Activated CD8-positive, alpha-beta T cell treated with anti-CD3 and anti-CD28 coated beads for 36 hours (primary cell): ENCODE results near the gene MAJIN. TPM values are rescaled to one million over a fixed set of nuclear protein-coding genes. Genes with fewer than 3 reads are reported as not detected.

ENCODE experiments used
- ATAC-seq: fragments of 200-7000 bp; cut with Tn5 transposase; one replicate; pipeline ENCODE4 v1.10.0; 2021; ENCODE audit warnings: mild to moderate bottlenecking, moderate library complexity
- CTCF ChIA-PET: fragments of 350-600 bp; sonication (Branson Sonifier 250); formaldehyde crosslinking; loops from one replicate; lab custom pipeline; 2021; ENCODE audit warnings: antibody characterized with exemption; lab: Charles Lee
- POLR2A ChIA-PET: fragments of 350-600 bp; sonication (Branson Sonifier 250); formaldehyde crosslinking; loops from one replicate; lab custom pipeline; 2021; ENCODE audit warnings: antibody characterized with exemption; lab: Charles Lee
- DNase-seq: peaks from one replicate; pipeline ENCODE4 v3.0.0-alpha.2; 2020
- H3K27ac Mint-ChIP-seq: one replicate; pipeline ENCODE4 v1.8.0; 2021; ENCODE audit warnings: mild to moderate bottlenecking, mixed read lengths
- H3K27me3 Mint-ChIP-seq: one replicate; pipeline ENCODE4 v1.8.0; 2021; ENCODE audit warnings: mixed read lengths
- H3K36me3 Mint-ChIP-seq: one replicate; pipeline ENCODE4 v1.8.0; 2021; ENCODE audit warnings: low read depth, mixed read lengths
- H3K4me1 Mint-ChIP-seq: one replicate; pipeline ENCODE4 v1.8.0; 2021; ENCODE audit warnings: low read depth, mixed read lengths
- H3K4me3 Mint-ChIP-seq: one replicate; pipeline ENCODE4 v1.8.0; 2021; ENCODE audit warnings: mild to moderate bottlenecking, moderate library complexity, mixed read lengths
- H3K9me3 Mint-ChIP-seq: one replicate; pipeline ENCODE4 v1.8.0; 2021; ENCODE audit warnings: mixed read lengths
- intact Hi-C: fragments of 100-400 bp; cut with micrococcal nuclease; formaldehyde crosslinking; loops from one replicate; pipeline ENCODE4 v1.10.0; 2022
- total RNA-seq, 2 experiments: library from RNA; stranded (reverse); gene quantifications; one replicate each; pipeline ENCODE4 v1.2.3, GENCODE V29; 2021
- TF ChIP-seq, protein P1 (sequence below): fragments of 200-600 bp; IDR thresholded peaks from one replicate; pipeline ENCODE4 v1.8.0; 2022; ENCODE audit warnings: antibody characterized with exemption, mild to moderate bottlenecking

MAJIN gene
- total RNA-seq, 2 experiments from 2014 or later: not detected

DNA sequence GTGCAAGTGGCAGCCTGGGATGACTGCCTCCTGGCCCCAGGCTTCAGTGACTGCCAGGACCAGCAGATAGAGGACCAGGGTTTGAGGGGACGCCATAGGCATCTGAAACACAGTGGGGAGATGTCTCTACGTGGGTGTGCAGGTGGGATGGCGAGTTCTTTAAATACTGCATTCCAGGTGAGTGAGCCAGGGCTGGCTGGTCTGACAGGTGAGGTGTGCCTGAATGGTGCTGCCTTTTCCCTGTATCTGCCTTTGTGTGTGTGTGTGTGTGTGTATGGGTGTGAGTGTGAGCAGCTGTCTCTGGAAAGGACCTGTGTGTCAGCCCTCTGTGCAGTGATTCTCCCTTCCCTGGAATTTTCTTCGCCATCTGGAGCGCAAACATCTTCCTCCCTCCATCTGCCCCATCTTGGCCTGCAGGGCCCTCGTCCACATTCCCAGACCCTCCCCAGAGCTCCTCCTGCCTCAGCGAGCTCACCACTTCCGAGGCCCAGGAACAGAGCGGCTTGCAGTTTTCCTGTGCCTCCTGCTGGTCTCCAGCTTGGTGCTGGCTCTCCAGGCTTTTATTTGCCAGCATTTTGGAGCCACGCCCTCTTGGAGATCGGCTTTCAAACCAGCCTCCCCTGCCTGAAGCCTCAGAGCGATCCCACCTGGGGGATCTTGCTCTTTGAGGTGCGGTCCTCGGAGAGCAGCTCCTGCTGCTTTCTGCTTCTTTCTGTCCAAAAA is 36.4 kb downstream of the MAJIN start, which contains the start of gene GPHA2:
Gene GPHA2, minus strand, starts transcription at position 535 of the 723 bp plus-strand sequence. Its CDS starts 433 bp downstream, at position 102.
- ChIA-PET CTCF (interaction anchor here (1.0 kb wide), 1 partner anchor 19 kb away, joined by 3 read pairs; no protein-coding TSS in a partner anchor), POLR2A (no interaction called here)
- TF ChIP-seq, protein P1, sequence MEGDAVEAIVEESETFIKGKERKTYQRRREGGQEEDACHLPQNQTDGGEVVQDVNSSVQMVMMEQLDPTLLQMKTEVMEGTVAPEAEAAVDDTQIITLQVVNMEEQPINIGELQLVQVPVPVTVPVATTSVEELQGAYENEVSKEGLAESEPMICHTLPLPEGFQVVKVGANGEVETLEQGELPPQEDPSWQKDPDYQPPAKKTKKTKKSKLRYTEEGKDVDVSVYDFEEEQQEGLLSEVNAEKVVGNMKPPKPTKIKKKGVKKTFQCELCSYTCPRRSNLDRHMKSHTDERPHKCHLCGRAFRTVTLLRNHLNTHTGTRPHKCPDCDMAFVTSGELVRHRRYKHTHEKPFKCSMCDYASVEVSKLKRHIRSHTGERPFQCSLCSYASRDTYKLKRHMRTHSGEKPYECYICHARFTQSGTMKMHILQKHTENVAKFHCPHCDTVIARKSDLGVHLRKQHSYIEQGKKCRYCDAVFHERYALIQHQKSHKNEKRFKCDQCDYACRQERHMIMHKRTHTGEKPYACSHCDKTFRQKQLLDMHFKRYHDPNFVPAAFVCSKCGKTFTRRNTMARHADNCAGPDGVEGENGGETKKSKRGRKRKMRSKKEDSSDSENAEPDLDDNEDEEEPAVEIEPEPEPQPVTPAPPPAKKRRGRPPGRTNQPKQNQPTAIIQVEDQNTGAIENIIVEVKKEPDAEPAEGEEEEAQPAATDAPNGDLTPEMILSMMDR: no peak
- DNase-seq (no peak), ATAC-seq (no peak)
- intact Hi-C loops: no loop called here
- no peaks in the 10 kb centered on the region for H3K36me3 Mint-ChIP-seq
- H3K9me3 Mint-ChIP-seq: no peaks in the 10 kb centered on the region
- no peak within 1 kb of the TSS for H3K4me3 Mint-ChIP-seq
- peaks cover 2% of the 10 kb centered on the region for H3K27me3 Mint-ChIP-seq
- no peak within 1 kb of the TSS for H3K27ac Mint-ChIP-seq
- H3K4me1 Mint-ChIP-seq: no peaks in the 10 kb centered on the region

DNA sequence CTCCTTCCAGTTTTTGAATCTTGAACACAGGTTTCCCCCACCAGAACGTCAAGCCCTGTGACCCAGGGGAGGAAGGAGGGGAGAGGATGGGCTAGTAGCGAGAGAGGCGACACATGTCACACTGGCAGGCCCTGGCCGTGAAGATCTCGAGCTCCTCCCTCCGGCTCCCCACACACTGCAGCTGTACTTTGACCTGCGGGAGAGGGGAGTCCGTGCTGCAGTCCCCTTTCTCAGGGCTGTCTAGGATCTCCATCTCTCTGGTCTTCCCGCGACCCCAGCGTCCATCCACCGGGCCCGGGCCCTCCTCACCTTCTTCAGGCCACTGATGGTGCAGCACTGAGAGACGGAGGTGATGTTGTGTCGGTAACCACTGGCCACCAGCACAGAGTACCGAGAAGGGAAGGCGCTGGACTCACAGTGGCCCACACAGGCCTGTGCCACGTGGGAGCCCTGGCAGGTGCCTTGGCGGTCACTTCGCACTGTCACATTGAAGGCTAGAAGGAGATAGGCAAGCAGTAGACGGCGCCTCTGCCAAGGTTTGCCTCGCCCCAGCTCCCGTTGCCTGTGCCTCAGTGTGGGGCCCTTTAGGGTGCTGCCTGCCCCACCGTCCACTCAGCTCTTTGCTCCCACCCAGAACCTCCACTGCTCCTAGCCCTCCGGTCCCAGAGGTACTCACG is 37.1 kb downstream of the MAJIN start:
- DNase-seq: no peak
- ChIA-PET CTCF (no interaction called here), POLR2A (interaction anchor here (2.2 kb wide), 1 partner anchor 10 kb away, joined by 9 read pairs; the partner anchor contains the start of gene PPP2R5B)
- no peak for ATAC-seq
- H3K4me3 Mint-ChIP-seq: no peak overlapping the region
- no peak overlapping the region for H3K27ac Mint-ChIP-seq
- peaks cover 2% of the 10 kb centered on the region for H3K27me3 Mint-ChIP-seq
- no peaks in the 10 kb centered on the region for H3K4me1 Mint-ChIP-seq
- no peaks in the 10 kb centered on the region for H3K36me3 Mint-ChIP-seq
- intact Hi-C loops: no loop called here
- TF ChIP-seq, protein P1: no peak
- H3K9me3 Mint-ChIP-seq: no peaks in the 10 kb centered on the region

DNA sequence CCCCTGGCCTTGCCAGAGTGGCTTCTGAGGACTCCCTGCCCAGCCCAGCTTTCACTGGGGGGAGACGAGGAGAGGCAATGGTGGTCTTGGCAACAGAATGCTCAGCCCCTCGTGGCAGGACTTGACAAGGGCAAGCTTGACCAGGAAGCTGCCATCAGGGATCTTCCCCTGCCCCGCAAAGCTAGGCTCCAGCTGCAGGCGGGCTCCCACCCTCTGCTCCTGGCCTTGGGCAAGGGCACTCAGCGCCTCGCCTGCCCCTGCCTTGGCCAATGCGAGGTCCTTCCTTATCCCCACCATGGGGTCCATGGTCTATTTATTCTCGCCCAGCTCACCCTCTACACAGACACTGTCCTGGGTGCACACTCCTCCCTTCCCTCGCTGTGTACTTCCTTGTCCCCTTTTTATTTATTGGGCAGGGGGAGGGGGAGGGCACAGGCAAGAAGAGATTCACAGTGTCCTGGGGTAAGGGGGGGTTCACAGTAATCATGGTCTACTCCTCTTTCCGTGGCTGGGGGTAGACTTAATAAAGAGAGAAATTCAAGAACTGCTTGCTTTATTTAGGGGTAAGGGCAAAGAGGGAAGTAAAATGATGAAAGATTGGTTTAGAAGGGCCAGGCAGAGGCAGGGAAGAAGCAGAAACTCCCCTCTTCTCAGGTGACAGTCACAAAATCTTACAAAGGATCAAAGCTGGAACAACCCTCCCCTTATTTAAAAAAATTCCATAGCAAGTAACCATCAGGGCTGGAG is 37.8 kb downstream of the MAJIN start:
- no peak for ATAC-seq

DNA sequence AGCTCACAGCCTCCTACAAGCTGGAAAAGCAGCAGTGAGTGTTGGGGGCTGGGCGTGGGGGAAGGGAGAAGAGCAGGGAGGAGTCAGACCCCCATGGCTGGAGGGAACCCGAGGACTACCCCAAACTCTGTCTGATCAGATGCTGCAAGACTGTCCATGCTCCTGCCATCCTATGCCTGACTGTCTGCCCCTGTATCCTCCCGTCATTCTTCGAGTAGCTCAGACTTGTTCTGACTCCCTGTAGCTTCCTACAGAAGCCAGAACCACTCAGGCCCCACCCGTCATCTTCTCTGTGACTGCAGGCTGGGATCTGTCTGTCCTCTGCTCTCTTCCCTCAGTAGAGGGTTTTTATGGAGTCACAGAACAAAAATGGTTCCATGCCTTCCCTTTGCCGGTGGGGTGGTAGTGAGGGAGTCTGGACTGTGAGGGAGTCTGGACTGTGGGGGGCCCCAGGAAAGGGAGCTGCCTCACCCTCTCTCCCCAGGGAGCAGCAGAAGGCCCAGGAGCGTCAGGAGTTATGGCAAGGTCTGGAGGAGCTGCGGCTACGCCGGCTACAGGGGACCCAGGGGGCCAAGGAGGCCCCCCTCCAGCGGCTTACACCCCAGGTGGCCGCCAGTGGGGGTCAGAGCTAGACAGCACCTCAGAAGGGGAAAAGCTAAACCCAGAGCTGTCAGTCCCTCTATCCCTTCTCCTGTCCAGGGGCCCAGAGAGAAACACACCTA is 38.5 kb downstream of the MAJIN start:
- Mint-ChIP-seq H3K27ac (no peak overlapping the region), H3K36me3 (no peaks in the 10 kb centered on the region), H3K4me1 (no peaks in the 10 kb centered on the region), H3K9me3 (no peaks in the 10 kb centered on the region), H3K27me3 (no peaks in the 10 kb centered on the region), H3K4me3 (no peak overlapping the region)
- TF ChIP-seq, protein P1: no peak
- ATAC-seq: no peak
- intact Hi-C loops: no loop called here
- no peak for DNase-seq
- ChIA-PET POLR2A (interaction anchor here (1.2 to 2.2 kb wide), 3 partner anchors 9 to 38 kb away, joined by 3 to 9 read pairs (median 5); partner anchors contain the start of genes MAJIN and PPP2R5B), CTCF (interaction anchor here (1.3 kb wide), 1 partner anchor 45 kb away, joined by 3 read pairs; no protein-coding TSS in a partner anchor)

More for the DNA sequence above, 37.8 kb downstream of the MAJIN start:
- Mint-ChIP-seq H3K9me3 (no peaks in the 10 kb centered on the region), H3K4me1 (no peaks in the 10 kb centered on the region), H3K27me3 (peaks cover 2% of the 10 kb centered on the region), H3K27ac (no peak overlapping the region), H3K4me3 (no peak overlapping the region), H3K36me3 (no peaks in the 10 kb centered on the region)
- ChIA-PET POLR2A (interaction anchor here (1.2 to 2.2 kb wide), 2 partner anchors 10 kb away, joined by 3 to 9 read pairs; partner anchors contain the start of gene PPP2R5B), CTCF (interaction anchor here (1.3 kb wide), 1 partner anchor 46 kb away, joined by 3 read pairs; no protein-coding TSS in a partner anchor)
- TF ChIP-seq, protein P1: no peak
- DNase-seq: no peak
- intact Hi-C loops: no loop called here
